HG02981 (cell line): Measurements from ENCODE around the gene PRR20G.

ENCODE experiments used
- ATAC-seq: cut with Tn5 transposase; IDR thresholded peaks from one replicate; pipeline ENCODE4 v1.9.1; 2021; ENCODE audit warnings: mild to moderate bottlenecking, moderate library complexity; ENCODE audit not compliant: unreplicated experiment

The PRR20G gene

GRCh38 chr3:127235706-127236105 is 52.1 kb downstream of the PRR20G start:
- no peak for ATAC-seq

DNA sequence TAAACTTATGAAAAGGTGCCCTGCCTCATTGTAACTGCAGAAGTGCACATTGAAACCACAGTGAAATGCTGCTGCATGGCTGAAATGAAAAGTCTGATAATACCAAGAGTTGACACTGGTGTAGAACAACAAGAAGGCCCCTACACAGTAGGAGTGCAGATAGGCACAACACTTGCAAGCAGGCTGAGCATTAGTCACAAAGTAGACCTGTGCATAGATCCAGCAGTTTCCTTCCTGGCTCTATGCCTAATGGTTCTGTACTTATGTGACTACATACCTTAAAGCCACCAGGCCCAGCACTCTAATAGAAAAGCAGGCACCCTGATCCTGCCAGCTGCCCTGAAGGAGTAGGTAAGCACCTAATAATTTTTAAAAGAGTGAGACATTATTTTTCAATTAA is 53.1 kb downstream of the PRR20G start:
- no peak for ATAC-seq
